Gastroesophageal sphincter (tissue), 3 donors: Measurements from ENCODE around the gene LCORL.

Experiments
- EP300 ChIP-seq: sonication (generic); formaldehyde crosslinking; IDR thresholded peaks from one replicate; pipeline ENCODE4 v1.6.1; 2017; ENCODE audit warnings: antibody characterized with exemption, mild to moderate bottlenecking
- TF ChIP-seq, protein P1 (sequence below), 4 experiments: fragments of 200-600 bp in 2 of 4; fragments of 450-650 bp in 2 of 4; sonication (generic) in 1 of 4; IDR thresholded peaks; one replicate each; pipeline ENCODE4 v1.5.1; 2017 to 2019; ENCODE audit warnings: antibody characterized with exemption in 4 of 4, mild to moderate bottlenecking in 2 of 4, moderate library complexity in 2 of 4

DNA sequence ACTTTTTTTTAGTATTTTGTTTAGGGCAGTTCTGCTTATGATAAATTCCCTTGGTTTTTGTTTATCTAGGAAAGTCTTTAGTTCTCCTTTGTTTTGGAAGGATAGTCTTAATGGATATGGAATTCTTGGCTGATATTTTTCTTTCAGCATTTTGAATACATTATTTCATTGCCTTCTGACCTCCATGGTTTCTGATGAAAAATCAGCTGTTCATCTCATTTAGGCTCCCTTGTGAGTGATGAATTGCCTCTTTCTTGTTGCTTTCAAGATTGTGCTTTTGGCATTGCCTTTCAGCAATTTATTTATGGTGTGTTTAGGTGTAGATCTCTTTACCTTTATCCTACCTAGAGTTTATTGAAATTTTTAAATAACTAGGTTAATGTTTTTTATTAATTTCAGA is 41.5 kb upstream of the LCORL start:
- TF ChIP-seq, protein P1, sequence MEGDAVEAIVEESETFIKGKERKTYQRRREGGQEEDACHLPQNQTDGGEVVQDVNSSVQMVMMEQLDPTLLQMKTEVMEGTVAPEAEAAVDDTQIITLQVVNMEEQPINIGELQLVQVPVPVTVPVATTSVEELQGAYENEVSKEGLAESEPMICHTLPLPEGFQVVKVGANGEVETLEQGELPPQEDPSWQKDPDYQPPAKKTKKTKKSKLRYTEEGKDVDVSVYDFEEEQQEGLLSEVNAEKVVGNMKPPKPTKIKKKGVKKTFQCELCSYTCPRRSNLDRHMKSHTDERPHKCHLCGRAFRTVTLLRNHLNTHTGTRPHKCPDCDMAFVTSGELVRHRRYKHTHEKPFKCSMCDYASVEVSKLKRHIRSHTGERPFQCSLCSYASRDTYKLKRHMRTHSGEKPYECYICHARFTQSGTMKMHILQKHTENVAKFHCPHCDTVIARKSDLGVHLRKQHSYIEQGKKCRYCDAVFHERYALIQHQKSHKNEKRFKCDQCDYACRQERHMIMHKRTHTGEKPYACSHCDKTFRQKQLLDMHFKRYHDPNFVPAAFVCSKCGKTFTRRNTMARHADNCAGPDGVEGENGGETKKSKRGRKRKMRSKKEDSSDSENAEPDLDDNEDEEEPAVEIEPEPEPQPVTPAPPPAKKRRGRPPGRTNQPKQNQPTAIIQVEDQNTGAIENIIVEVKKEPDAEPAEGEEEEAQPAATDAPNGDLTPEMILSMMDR (IDR thresholded peaks at IDR 0.05), result no peak
- TF ChIP-seq EP300, result no peak
